Choroid plexus epithelial cell (primary cell): ENCODE results near the gene PGLYRP4.

Experiments used
- DNase-seq: peaks from one replicate; pipeline ENCODE4 v3.0.0-alpha.2; 2010; ENCODE audit warnings: low read depth
- H3K4me3 ChIP-seq: 2 replicates; pipeline ENCODE4 v1.5.1; 2011; ENCODE audit warnings: low read depth, mild to moderate bottlenecking, control low read depth, low read length, moderate library complexity
- TF ChIP-seq, protein P1 (sequence below): conservative IDR thresholded peaks from 2 replicates; pipeline ENCODE4 v1.5.1; 2011; ENCODE audit warnings: low read depth, mild to moderate bottlenecking, control low read depth, inconsistent platforms, low read length, moderate library complexity

The PGLYRP4 gene

DNA sequence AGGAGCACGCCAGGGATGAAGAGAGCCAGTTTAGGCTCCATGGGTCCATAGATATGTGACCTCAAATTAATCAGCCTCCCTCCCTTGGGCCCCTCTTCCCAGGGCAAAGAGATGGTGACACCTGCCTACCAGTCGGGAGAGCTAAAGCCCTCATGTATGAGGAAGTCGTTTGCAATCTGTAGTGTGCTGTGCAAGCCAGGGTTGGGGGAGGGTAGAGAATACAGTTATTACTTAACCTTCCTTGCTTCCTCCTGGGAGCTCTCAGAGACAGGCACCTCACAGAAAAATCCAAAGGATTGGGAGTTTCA lies 4.0 kb downstream of the PGLYRP4 start:
- no peak overlapping the region for H3K4me3 ChIP-seq
- TF ChIP-seq, protein P1, sequence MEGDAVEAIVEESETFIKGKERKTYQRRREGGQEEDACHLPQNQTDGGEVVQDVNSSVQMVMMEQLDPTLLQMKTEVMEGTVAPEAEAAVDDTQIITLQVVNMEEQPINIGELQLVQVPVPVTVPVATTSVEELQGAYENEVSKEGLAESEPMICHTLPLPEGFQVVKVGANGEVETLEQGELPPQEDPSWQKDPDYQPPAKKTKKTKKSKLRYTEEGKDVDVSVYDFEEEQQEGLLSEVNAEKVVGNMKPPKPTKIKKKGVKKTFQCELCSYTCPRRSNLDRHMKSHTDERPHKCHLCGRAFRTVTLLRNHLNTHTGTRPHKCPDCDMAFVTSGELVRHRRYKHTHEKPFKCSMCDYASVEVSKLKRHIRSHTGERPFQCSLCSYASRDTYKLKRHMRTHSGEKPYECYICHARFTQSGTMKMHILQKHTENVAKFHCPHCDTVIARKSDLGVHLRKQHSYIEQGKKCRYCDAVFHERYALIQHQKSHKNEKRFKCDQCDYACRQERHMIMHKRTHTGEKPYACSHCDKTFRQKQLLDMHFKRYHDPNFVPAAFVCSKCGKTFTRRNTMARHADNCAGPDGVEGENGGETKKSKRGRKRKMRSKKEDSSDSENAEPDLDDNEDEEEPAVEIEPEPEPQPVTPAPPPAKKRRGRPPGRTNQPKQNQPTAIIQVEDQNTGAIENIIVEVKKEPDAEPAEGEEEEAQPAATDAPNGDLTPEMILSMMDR, result no peak
- DNase-seq, result no peak

GRCh38 chr1:153343811-153344717 lies 4.6 kb downstream of the PGLYRP4 start:
- TF ChIP-seq, protein P1, result no peak
- DNase-seq, result no peak
- H3K4me3 ChIP-seq, result no peak overlapping the region

- no peak for DNase-seq
- no peak overlapping the region for H3K4me3 ChIP-seq
- TF ChIP-seq, protein P1, result no peak
These were observed 5.5 kb downstream of the PGLYRP4 start for GRCh38 chr1:153343040-153343681.

DNA sequence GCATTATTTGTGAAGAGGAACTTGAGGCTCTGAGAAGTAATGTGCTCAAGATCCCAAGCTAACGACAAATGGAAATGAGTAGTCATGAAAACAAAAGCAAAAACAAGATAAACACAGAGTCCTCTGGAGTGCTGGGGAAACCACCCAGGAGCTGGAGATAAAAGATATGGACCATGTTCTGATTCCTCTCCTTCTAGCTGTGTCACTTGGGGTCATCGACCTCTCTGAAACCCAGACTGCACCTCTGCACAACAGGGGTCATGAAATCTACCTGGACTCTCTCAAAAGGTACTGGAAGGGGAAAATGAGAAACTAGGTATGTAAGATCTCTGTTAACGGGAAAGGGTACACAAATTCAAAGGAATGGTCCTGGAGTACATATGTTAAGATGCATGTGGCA lies 6.5 kb downstream of the PGLYRP4 start:
- TF ChIP-seq, protein P1, result no peak
- DNase-seq, result no peak

GRCh38 chr1:153341431-153341934 lies 7.2 kb downstream of the PGLYRP4 start:
- DNase-seq, result no peak
- TF ChIP-seq, protein P1, result no peak
- no peak overlapping the region for H3K4me3 ChIP-seq

More for the DNA sequence above, 6.5 kb downstream of the PGLYRP4 start:
- no peak overlapping the region for H3K4me3 ChIP-seq

- H3K4me3 ChIP-seq, result no peak overlapping the region
- TF ChIP-seq, protein P1, result no peak
- no peak for DNase-seq
These were observed 8.3 kb downstream of the PGLYRP4 start for GRCh38 chr1:153340356-153340755.
